K562 (cell line): ENCODE results near the gene C2orf92. TPM values are rescaled to one million over a fixed set of nuclear protein-coding genes. Genes with fewer than 3 reads are reported as not detected.
A peak's percentile ranks its signal among the peaks of the same experiment; 100 is the strongest.

Experiments used
- CTBP1 ChIP-seq: fragments of 450-650 bp; IDR thresholded peaks from 2 replicates; pipeline ENCODE4 v1.6.1; 2016; ENCODE audit warnings: borderline replicate concordance
- EP300 ChIP-seq: IDR thresholded peaks from 2 replicates; pipeline ENCODE4 v1.6.1; 2012; ENCODE audit warnings: low read length, improper control_type of control experiment
- HDAC8 ChIP-seq: fragments of 450-650 bp; IDR thresholded peaks from 2 replicates; pipeline ENCODE4 v1.6.1; 2016; ENCODE audit warnings: mild to moderate bottlenecking, missing genetic modification characterization, moderate library complexity, missing compliant biosample characterization
- HIVEP1 ChIP-seq: fragments of 250-450 bp; sonication (Bioruptor Pico); IDR thresholded peaks from 2 replicates; pipeline ENCODE4 v1.4.0; 2020; ENCODE audit warnings: mild to moderate bottlenecking
- HOMEZ ChIP-seq: fragments of 250-450 bp; sonication (Bioruptor Pico); IDR thresholded peaks from 2 replicates; pipeline ENCODE4 v1.4.0; 2020; ENCODE audit warnings: mild to moderate bottlenecking, moderate library complexity
- IFI16 ChIP-seq: fragments of 250-450 bp; sonication (Bioruptor Pico); IDR thresholded peaks from 2 replicates; pipeline ENCODE4 v2.1.2; 2022; ENCODE audit warnings: mild to moderate bottlenecking, inconsistent platforms
- KLF6 ChIP-seq: fragments of 250-450 bp; sonication (Bioruptor Pico); IDR thresholded peaks from 2 replicates; pipeline ENCODE4 v1.4.0; 2020; ENCODE audit warnings: mild to moderate bottlenecking, moderate library complexity, borderline replicate concordance
- TRIM24 ChIP-seq, 2 experiments: fragments of 450-650 bp; IDR thresholded peaks; 2 replicates each; pipeline ENCODE4 v1.6.1; 2016
- ZNF41 ChIP-seq: fragments of 250-450 bp; sonication (Bioruptor Pico); conservative IDR thresholded peaks from 2 replicates; pipeline ENCODE4 v1.4.0; 2020; ENCODE audit warnings: mild to moderate bottlenecking
- ZNF561 ChIP-seq: fragments of 450-650 bp; formaldehyde crosslinking; conservative IDR thresholded peaks from 2 replicates; pipeline ENCODE4 v1.4.0; 2020; ENCODE audit warnings: mild to moderate bottlenecking, moderate library complexity
- polyA plus RNA-seq, 8 experiments: library from polyadenylated mRNA; depleted of rRNA in 4 of 8; stranded (reverse) in 5 of 8; unstranded in 3 of 8; fragments of >200 nt; fragmentation: Nextera tagmentation in 2 of 8; fragmentation: Illumina TruSeq in 1 of 8; extraction: Ambion mirVana in 2 of 8; extraction: Trizol in 1 of 8; gene quantifications; 2 replicates each; pipeline versions ENCODE4 v1.2.1 to v1.2.3, GENCODE V29; 2011 to 2014; ENCODE audit warnings: inconsistent platforms in 1 of 8, missing spikeins in 1 of 8
- total RNA-seq, 7 experiments: library from RNA; depleted of rRNA in 6 of 7; stranded (reverse); fragments of >200 nt in 6 of 7; fragmentation: Illumina TruSeq in 2 of 7; extraction: Trizol in 2 of 7; gene quantifications; 2 replicates each; pipeline versions ENCODE4 v1.2.1 to v1.2.3, GENCODE V29; 2011 to 2021; ENCODE audit warnings: low replicate concordance in 1 of 7
- TF ChIP-seq, protein P1 (sequence below): fragments of 250-450 bp; sonication (Bioruptor Pico); IDR thresholded peaks from 2 replicates; pipeline ENCODE4 v1.5.1; 2021; ENCODE audit warnings: mild to moderate bottlenecking
- TF ChIP-seq, protein P2 (sequence below): fragments of 450-650 bp; conservative IDR thresholded peaks from 2 replicates; pipeline ENCODE4 v1.6.1; 2016; ENCODE audit warnings: missing genetic modification characterization, low read depth, mild to moderate bottlenecking, control low read depth, missing compliant biosample characterization
- TF ChIP-seq, protein P3 (sequence below): fragments of 450-650 bp; conservative IDR thresholded peaks from 2 replicates; pipeline ENCODE4 v1.6.1; 2016; ENCODE audit warnings: missing genetic modification characterization, low read depth, mild to moderate bottlenecking, missing compliant biosample characterization, moderate library complexity
- TF ChIP-seq, protein P4 (sequence below): fragments of 200-800 bp; sonication (Bioruptor generic); IDR thresholded peaks from 2 replicates; pipeline ENCODE4 v1.6.1; 2017; ENCODE audit warnings: missing genetic modification characterization, missing compliant biosample characterization

Gene C2orf92
- total and polyA plus RNA-seq, 9 of the 15 experiments (the other 6 are each of a cell fraction or from before 2014, with no cell fraction given), result 0.65 to 6.8 (median 3.6) TPM

GRCh38 chr2:97712175-97712574 lies 42.7 kb downstream of the C2orf92 start (continued):
- TF ChIP-seq TRIM24 (IDR thresholded peaks at IDR 0.05) (peak in 1 of 2 experiments; percentile 37; a peak in 2 of 4 replicates), ZNF561 (CRISPR knock-in tag) (peak; percentile 44; the same call in 1 of the 2 replicates), EP300 (peak; percentile 47; the same call in 1 of the 2 replicates), IFI16 (CRISPR knock-in tag) (peak; percentile 81), HDAC8 (tag) (peak; percentile 97), HOMEZ (CRISPR knock-in tag) (peak; percentile 90; the same call in 1 of the 2 replicates), KLF6 (CRISPR knock-in tag) (peak; percentile 97), ZNF41 (CRISPR knock-in tag) (peak; percentile 84), CTBP1 (peak; percentile 19; the same call in 1 of the 2 replicates), HIVEP1 (CRISPR knock-in tag) (peak; percentile 96)
- TF ChIP-seq, protein P1, sequence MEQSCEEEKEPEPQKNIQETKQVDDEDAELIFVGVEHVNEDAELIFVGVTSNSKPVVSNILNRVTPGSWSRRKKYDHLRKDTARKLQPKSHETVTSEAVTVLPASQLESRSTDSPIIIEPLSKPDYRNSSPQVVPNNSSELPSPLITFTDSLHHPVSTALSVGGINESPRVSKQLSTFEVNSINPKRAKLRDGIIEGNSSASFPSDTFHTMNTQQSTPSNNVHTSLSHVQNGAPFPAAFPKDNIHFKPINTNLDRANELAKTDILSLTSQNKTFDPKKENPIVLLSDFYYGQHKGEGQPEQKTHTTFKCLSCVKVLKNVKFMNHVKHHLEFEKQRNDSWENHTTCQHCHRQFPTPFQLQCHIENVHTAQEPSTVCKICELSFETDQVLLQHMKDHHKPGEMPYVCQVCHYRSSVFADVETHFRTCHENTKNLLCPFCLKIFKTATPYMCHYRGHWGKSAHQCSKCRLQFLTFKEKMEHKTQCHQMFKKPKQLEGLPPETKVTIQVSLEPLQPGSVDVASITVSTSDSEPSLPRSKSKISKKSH (CRISPR knock-in tag), result peak; percentile 51; the same call in 1 of the 2 replicates
- TF ChIP-seq, protein P2, sequence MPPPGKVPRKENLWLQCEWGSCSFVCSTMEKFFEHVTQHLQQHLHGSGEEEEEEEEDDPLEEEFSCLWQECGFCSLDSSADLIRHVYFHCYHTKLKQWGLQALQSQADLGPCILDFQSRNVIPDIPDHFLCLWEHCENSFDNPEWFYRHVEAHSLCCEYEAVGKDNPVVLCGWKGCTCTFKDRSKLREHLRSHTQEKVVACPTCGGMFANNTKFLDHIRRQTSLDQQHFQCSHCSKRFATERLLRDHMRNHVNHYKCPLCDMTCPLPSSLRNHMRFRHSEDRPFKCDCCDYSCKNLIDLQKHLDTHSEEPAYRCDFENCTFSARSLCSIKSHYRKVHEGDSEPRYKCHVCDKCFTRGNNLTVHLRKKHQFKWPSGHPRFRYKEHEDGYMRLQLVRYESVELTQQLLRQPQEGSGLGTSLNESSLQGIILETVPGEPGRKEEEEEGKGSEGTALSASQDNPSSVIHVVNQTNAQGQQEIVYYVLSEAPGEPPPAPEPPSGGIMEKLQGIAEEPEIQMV, result peak; percentile 82
- TF ChIP-seq, protein P3, sequence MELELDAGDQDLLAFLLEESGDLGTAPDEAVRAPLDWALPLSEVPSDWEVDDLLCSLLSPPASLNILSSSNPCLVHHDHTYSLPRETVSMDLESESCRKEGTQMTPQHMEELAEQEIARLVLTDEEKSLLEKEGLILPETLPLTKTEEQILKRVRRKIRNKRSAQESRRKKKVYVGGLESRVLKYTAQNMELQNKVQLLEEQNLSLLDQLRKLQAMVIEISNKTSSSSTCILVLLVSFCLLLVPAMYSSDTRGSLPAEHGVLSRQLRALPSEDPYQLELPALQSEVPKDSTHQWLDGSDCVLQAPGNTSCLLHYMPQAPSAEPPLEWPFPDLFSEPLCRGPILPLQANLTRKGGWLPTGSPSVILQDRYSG (tag), result 0 out of 2 replicates have a peak, but pooled peaks have one; percentile 74
- TF ChIP-seq, protein P4, sequence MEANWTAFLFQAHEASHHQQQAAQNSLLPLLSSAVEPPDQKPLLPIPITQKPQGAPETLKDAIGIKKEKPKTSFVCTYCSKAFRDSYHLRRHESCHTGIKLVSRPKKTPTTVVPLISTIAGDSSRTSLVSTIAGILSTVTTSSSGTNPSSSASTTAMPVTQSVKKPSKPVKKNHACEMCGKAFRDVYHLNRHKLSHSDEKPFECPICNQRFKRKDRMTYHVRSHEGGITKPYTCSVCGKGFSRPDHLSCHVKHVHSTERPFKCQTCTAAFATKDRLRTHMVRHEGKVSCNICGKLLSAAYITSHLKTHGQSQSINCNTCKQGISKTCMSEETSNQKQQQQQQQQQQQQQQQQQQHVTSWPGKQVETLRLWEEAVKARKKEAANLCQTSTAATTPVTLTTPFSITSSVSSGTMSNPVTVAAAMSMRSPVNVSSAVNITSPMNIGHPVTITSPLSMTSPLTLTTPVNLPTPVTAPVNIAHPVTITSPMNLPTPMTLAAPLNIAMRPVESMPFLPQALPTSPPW (CRISPR knock-in tag), result 0 out of 2 replicates have a peak, but pooled peaks have one; percentile 14
